ENCODE results near the gene ERBB4.

DNA sequence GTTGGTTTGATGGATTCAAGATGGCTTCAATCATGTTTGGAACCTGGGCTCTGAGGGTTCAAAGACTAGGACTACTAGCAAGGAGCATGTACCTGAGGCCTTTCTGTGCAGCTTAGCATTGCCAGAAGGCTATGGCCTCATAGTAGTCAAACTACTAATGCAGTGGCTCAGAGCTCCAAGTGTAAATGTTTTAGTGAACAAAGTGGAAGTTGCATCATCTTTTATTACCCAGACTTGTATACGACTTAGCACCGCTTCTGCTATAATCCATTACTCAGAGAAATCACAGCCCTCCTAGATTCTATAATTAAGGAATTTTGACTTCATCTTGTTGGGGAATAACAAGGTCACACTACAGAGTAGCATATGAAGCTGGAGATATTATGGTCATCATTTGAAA, 210.5 kb downstream of the ERBB4 start:
- TF ChIP-seq, protein P1, sequence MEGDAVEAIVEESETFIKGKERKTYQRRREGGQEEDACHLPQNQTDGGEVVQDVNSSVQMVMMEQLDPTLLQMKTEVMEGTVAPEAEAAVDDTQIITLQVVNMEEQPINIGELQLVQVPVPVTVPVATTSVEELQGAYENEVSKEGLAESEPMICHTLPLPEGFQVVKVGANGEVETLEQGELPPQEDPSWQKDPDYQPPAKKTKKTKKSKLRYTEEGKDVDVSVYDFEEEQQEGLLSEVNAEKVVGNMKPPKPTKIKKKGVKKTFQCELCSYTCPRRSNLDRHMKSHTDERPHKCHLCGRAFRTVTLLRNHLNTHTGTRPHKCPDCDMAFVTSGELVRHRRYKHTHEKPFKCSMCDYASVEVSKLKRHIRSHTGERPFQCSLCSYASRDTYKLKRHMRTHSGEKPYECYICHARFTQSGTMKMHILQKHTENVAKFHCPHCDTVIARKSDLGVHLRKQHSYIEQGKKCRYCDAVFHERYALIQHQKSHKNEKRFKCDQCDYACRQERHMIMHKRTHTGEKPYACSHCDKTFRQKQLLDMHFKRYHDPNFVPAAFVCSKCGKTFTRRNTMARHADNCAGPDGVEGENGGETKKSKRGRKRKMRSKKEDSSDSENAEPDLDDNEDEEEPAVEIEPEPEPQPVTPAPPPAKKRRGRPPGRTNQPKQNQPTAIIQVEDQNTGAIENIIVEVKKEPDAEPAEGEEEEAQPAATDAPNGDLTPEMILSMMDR (IDR thresholded peaks at IDR 0.05) = no peak
- no peak for TF ChIP-seq POLR2AphosphoS5 (IDR thresholded peaks at IDR 0.05; ENCODE audit: low read depth, low read length)
